ENCODE data around the gene CDV3.
A peak's percentile ranks its signal among the peaks of the same experiment; 100 is the strongest.

CDV3 gene

DNA sequence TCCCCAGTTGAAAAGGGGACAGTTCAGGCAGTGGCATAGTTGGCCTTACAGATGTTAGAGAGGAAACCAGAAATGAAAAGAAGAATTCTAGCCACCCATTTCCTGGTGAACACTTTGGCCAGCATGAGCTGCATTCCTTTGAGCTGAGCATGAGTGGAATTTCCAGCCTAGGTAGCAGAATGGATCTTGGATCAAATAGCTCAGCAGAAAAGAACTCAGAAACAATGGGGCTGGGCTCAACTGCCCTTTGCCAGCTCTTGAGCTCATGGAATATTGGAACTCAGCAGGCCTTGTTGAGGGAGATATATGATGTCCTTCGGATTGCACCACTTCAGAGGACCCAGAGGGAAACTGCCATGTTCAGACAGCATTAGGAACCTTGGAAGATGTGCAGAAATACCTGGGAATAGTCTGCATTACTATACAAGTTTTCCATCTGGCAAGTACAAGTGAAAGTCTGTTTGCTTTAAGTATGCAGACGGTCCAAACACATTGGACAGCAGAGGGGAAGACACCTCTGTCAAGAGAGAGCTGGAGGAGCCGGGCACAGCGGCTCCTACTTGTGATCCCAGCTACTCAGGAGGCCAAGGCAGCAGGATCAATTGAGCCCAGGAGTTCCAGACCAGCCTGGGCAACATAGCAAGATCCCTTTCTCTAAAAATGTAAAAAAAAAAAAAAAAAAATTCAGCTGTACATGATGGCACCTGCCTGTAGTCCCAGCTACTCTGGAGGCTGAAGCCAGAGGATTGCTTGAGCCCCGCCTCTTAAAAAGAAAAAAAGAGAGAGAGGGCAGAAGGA lies 3.1 kb upstream of the CDV3 start:
- no peak for TF ChIP-seq ZFX (IDR thresholded peaks at IDR 0.05; ENCODE audit: borderline replicate concordance)
- TF ChIP-seq, protein P1, sequence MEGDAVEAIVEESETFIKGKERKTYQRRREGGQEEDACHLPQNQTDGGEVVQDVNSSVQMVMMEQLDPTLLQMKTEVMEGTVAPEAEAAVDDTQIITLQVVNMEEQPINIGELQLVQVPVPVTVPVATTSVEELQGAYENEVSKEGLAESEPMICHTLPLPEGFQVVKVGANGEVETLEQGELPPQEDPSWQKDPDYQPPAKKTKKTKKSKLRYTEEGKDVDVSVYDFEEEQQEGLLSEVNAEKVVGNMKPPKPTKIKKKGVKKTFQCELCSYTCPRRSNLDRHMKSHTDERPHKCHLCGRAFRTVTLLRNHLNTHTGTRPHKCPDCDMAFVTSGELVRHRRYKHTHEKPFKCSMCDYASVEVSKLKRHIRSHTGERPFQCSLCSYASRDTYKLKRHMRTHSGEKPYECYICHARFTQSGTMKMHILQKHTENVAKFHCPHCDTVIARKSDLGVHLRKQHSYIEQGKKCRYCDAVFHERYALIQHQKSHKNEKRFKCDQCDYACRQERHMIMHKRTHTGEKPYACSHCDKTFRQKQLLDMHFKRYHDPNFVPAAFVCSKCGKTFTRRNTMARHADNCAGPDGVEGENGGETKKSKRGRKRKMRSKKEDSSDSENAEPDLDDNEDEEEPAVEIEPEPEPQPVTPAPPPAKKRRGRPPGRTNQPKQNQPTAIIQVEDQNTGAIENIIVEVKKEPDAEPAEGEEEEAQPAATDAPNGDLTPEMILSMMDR (IDR thresholded peaks at IDR 0.05) = no peak
- H3K27ac ChIP-seq = no peak overlapping the region

- H3K27ac ChIP-seq = no peak overlapping the region
- TF ChIP-seq, protein P1 (IDR thresholded peaks at IDR 0.05) = no peak
- no peak for TF ChIP-seq ZFX (IDR thresholded peaks at IDR 0.05; ENCODE audit: borderline replicate concordance)
These were observed 2.6 kb upstream of the CDV3 start for GRCh38 chr3:133570937-133571320.

DNA sequence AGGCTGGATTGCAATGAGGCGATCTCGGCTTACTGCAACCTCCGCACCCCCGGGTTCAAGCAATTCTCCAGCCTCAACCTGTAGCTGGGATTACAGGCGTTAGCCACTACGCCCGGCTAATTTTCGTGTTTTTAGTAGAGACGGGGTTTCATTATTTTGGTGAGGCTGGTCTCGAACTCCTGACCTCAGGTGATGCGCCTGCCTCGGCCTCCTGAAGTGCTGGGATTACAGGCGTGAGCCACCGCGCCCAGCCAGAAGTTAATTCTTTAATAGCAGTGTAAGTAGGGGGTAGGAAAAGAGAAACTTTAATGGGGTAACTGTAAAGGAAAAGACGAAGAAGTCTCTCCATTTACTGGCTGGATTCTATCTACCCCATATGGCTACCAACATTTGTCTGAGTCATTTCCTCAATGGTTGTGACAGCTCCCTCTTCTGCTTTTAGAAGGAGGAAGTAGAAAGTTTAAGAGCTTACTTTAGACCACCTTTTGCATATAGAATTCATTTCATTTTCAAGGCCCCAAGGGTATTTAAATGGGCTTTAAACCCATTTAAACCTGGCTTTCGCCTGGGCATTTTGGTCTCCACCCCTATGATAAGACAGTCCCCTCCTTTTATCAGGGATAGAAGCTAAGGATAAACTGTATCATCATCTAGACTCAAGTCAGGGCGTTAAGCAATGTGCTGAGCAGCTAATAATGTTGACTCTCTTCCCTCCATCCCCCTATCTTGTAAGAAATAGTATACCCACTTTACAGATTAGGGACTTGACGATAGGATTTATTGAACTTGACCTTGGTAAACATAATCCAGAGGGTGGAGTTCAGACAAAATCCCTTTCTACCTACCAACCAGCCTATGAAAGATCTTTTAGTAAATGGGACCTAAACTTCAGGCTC lies 1.1 kb upstream of the CDV3 start:
- TF ChIP-seq, protein P1 (IDR thresholded peaks at IDR 0.05) = no peak
- TF ChIP-seq ZFX (IDR thresholded peaks at IDR 0.05; ENCODE audit: borderline replicate concordance) = no peak
- peak overlapping the region; percentile 96 for H3K27ac ChIP-seq

DNA sequence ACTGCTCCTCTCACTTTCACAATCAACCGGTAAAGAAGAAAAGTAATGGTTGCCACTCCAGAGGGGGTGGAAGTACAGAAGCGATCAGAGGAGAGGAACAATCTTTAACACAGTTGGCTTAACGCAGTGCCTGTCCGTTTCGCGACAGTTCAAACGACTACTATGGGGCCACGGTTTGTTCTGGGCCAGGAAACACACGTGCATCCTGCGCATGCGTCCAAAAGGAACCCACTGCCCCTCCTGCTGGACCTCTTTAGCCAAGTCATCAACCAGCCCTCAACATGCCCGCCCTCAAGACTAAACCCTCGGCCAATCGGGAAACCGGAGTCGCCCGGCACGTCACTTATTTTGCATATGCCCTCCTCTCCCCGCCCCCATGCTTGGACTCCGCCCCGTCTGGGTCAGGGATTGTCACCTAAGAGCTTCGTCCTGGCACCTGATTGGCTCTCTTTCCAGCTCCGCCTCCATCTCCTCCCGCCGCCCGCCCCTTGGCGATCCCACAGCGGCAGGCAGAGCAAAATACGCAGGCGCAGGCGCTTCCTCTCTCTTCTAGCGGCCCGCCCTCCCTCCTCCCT lies 345 bp upstream of the CDV3 start:
- TF ChIP-seq, protein P1 (IDR thresholded peaks at IDR 0.05) = peak; percentile 8; the same call in 1 of the 2 replicates
- no peak for TF ChIP-seq ZFX (IDR thresholded peaks at IDR 0.05; ENCODE audit: borderline replicate concordance)
- H3K27ac ChIP-seq = peak overlapping the region; percentile 96

- peak overlapping the region; percentile 96 for H3K27ac ChIP-seq
These were observed 885 bp downstream of the CDV3 start for GRCh38 chr3:133574260-133574881.

GRCh38 chr3:133575086-133575485 lies 1.6 kb downstream of the CDV3 start:
- TF ChIP-seq, protein P1 (IDR thresholded peaks at IDR 0.05) = no peak
- no peak for TF ChIP-seq ZFX (IDR thresholded peaks at IDR 0.05; ENCODE audit: borderline replicate concordance)
- H3K27ac ChIP-seq = peak overlapping the region; percentile 96

More at GRCh38 chr3:133574260-133574881, 885 bp downstream of the CDV3 start:
- TF ChIP-seq ZFX (IDR thresholded peaks at IDR 0.05; ENCODE audit: borderline replicate concordance) = no peak
- TF ChIP-seq, protein P1 (IDR thresholded peaks at IDR 0.05) = peak; percentile 18; the same call in 1 of the 2 replicates
